Right cardiac atrium (tissue), 5 donors: ENCODE data around the gene MARCHF11. TPM values are rescaled to one million over a fixed set of nuclear protein-coding genes. Genes with fewer than 3 reads are reported as not detected.

ENCODE experiments used
- ATAC-seq, 2 donors: fragments of 200-7000 bp; cut with Tn5 transposase; one replicate each; pipeline versions ENCODE4 v1.8.0 to v1.9.1; 2020; ENCODE audit warnings: moderate library complexity in 2 of 2, mild to moderate bottlenecking in 1 of 2
- DNase-seq, 3 donors: peaks; one replicate each; pipeline ENCODE4 v3.0.0-alpha.2; 2020
- H3K27ac ChIP-seq: one replicate; pipeline ENCODE4 v1.5.1; 2013; ENCODE audit warnings: mild to moderate bottlenecking, low read length, control low read depth, moderate library complexity
- H3K27me3 ChIP-seq: one replicate; pipeline ENCODE4 v1.6.1; 2013; ENCODE audit not compliant: control insufficient read depth, insufficient read depth
- H3K4me1 ChIP-seq: one replicate; pipeline ENCODE4 v1.6.1; 2013; ENCODE audit warnings: low read length; ENCODE audit not compliant: control insufficient read depth, insufficient read depth
- H3K4me3 ChIP-seq: one replicate; pipeline ENCODE4 v1.5.1; 2013; ENCODE audit warnings: low read length, control low read depth
- H3K9me3 ChIP-seq: one replicate; pipeline ENCODE4 v1.6.1; 2013; ENCODE audit warnings: low read length; ENCODE audit not compliant: control insufficient read depth
- WGBS: extraction: QIAGEN DNeasy Blood & Tissue Kit; methylation state at CpG from one replicate; pipeline ENCODE4 v1.1.7; 2013; 5-methylcytosine and 5-hydroxymethylcytosine counted together
- intact Hi-C, 4 donors: fragments of 100-400 bp; cut with DNase I; formaldehyde crosslinking; loops; one replicate each; pipeline versions ENCODE4 v1.11.0 to v1.14.0; 2022 to 2023
- polyA plus RNA-seq: library from polyadenylated mRNA; stranded (reverse); fragments of 200-250 nt; gene quantifications from one replicate; pipeline ENCODE4 v1.2.3, GENCODE V29; 2013
- total RNA-seq, 4 donors: library from RNA; stranded (reverse); fragmentation: NEBNext Ultra II Directional; extraction: Animal tissue kit (Norgen Biotek cat#: 25700); gene quantifications; one replicate each; pipeline ENCODE4 v1.2.1, GENCODE V29; 2021
- donor health status: healthy with polysubstance abuse.
- donor health status: DM: no; HTN: yes; CAD: no.
- donor health status: DM: no; HTN: no; CAD: no.
- donor health status: DM: no; HTN: yes; CAD: no; lungs with severe emphysema.
- donor health status: DM: yes; HTN: yes; CAD: no.

MARCHF11 gene
- total and polyA plus RNA-seq, 5 donors, result 1.3 to 3.2 (median 2.7) TPM

DNA sequence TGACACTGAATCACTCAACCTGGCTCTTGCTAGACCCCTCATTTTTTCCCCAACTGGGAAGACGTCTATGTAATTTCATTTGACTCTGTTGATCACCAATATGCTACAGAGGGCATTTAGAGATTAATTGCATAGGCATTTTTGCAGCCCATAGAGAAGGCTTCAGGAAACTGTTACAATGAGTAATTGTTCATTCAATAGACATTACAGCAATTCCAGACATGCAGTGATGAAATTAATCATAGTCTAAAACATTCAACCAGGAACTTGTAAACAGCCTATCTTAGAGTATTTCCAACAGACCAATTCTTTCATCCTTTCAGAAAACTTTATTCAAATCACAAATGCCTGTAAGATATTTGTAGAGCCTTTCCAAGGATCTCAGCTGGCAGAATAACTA, 122.3 kb downstream of the MARCHF11 start:
- DNase-seq, result no peak
- no peak for ATAC-seq
- intact Hi-C loops, result no loop called here
- H3K27ac ChIP-seq, result no peak overlapping the region
- H3K4me1 ChIP-seq, result no peaks in the 10 kb centered on the region
- H3K27me3 ChIP-seq, result no peaks in the 10 kb centered on the region
- H3K4me3 ChIP-seq, result no peak overlapping the region
- H3K9me3 ChIP-seq, result peaks cover 2% of the 10 kb centered on the region
- WGBS, result 27% methylated on average over 1 of the region's 1 CpG

DNA sequence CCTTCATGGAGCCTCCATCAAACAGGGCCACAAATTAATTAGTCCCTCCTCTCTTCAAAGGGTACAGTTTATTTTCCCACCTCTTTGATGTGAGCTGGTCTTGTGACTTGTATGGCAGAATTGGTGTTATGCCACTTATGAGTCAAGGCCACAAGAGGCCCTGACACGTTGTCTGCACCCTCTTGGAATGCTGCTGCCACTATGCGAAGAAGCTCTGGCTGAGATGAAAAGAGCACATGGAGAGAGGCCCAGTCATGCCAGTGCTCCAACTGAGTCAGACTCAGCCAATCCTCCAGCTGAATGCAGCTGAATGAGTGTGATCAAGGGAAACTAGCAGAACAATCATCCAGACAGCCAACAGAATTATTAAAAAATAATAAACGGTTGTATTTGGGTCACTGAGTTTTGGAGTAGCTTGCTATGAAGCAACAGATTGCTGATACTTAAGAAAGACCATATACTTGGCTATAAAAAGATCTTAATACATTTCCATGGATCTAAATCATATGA, 128.3 kb downstream of the MARCHF11 start:
- 43% methylated on average over 3 of the region's 3 CpGs for WGBS
- ATAC-seq, result peak; percentile 72 to 80
- H3K27ac ChIP-seq, result no peak overlapping the region

GRCh38 chr5:16050414-16050813, 129.2 kb downstream of the MARCHF11 start:
- intact Hi-C loops, result no loop called here
- Histone ChIP-seq H3K4me1 (no peaks in the 10 kb centered on the region), H3K4me3 (no peak overlapping the region), H3K27ac (no peak overlapping the region), H3K27me3 (no peaks in the 10 kb centered on the region), H3K9me3 (peaks cover 2% of the 10 kb centered on the region)
- ATAC-seq (no peak), DNase-seq (no peak)
- WGBS, result 87% methylated on average over 1 of the region's 1 CpG

More for the DNA sequence above, 128.3 kb downstream of the MARCHF11 start:
- H3K27me3 ChIP-seq, result no peaks in the 10 kb centered on the region
- no peaks in the 10 kb centered on the region for H3K4me1 ChIP-seq
- DNase-seq, result no peak
- H3K9me3 ChIP-seq, result peaks cover 2% of the 10 kb centered on the region
- intact Hi-C loops, result no loop called here
- no peak overlapping the region for H3K4me3 ChIP-seq

DNA sequence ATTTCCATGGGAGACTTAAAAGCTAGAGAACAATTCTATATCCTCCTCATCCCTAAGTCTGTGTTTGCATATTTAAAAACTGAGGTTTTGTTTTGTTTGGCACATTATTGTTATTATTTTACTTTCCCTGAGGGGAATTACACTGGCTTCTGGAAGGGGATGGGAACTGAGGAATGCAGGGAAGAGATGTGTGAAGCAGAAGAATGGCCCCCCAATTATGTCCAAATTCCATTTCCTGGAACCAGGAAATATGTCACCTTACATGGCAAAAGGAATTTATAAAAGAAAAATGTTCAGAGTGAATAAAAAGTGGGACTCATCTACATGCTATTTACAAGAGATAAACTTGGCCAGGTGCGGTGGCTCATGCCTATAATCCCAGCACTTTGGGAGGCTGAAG, 129.8 kb downstream of the MARCHF11 start:
- H3K4me3 ChIP-seq, result no peak overlapping the region
- no peak overlapping the region for H3K27ac ChIP-seq
- no peak for DNase-seq
- no peak for ATAC-seq
- no peaks in the 10 kb centered on the region for H3K27me3 ChIP-seq
- 96% methylated on average over 1 of the region's 1 CpG for WGBS
- intact Hi-C loops, result no loop called here
- peaks cover 2% of the 10 kb centered on the region for H3K9me3 ChIP-seq
- H3K4me1 ChIP-seq, result no peaks in the 10 kb centered on the region

GRCh38 chr5:16048132-16048531, 131.5 kb downstream of the MARCHF11 start:
- no peak for DNase-seq
- peak; percentile 73 to 79 for ATAC-seq
- H3K4me1 ChIP-seq, result no peaks in the 10 kb centered on the region
- intact Hi-C loops, result no loop called here
- H3K4me3 ChIP-seq, result no peak overlapping the region
- no peaks in the 10 kb centered on the region for H3K27me3 ChIP-seq
- peaks cover 2% of the 10 kb centered on the region for H3K9me3 ChIP-seq
- no peak overlapping the region for H3K27ac ChIP-seq

- no peak overlapping the region for H3K4me3 ChIP-seq
- no peaks in the 10 kb centered on the region for H3K4me1 ChIP-seq
- H3K27ac ChIP-seq, result no peak overlapping the region
- no peak for DNase-seq
- no peak for ATAC-seq
- intact Hi-C loops, result no loop called here
- WGBS, result 68% methylated on average over 5 of the region's 5 CpGs
- no peaks in the 10 kb centered on the region for H3K27me3 ChIP-seq
- peaks cover 2% of the 10 kb centered on the region for H3K9me3 ChIP-seq
These were observed 136.1 kb downstream of the MARCHF11 start for GRCh38 chr5:16043349-16043965.

DNA sequence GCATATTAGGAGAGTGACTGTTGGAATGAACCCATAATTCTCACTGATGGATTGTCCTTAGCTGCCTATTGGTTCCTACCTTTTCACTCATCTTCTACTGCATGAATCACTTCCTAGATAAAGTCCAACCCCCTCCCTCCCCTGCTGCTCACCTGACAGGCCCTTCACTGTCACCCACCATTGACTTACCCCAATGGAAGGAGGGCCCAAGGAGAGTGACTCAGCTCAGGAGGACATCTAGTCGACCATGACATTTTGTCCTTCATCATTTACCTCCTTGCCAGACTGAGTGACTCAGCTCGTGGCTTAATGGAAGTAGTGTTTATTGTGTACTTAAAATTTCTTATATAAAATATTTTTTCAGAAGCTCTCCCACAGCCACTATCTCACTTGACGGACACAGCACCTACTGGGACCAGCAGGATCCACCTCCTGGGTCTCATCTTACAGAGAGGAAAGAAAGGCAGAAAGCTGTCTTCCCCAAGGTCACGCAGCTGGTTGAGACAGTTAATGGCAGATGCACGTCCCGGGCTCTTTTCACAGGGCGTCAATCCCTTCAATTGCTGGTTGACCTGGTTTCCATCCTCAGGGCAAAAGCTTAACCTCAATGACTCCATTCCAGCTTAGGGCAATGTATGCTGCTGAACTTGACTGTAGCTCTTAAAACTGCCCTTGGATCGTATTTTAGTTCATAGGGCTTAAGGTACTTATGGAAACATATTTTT, 142.3 kb downstream of the MARCHF11 start:
- no peak overlapping the region for H3K4me3 ChIP-seq
- ATAC-seq (no peak), DNase-seq (no peak)
- no peaks in the 10 kb centered on the region for H3K27me3 ChIP-seq
- H3K9me3 ChIP-seq, result peaks cover 4% of the 10 kb centered on the region
- H3K4me1 ChIP-seq, result peaks cover 2% of the 10 kb centered on the region
- H3K27ac ChIP-seq, result no peak overlapping the region
- intact Hi-C loops, result no loop called here
- WGBS, result 85% methylated on average over 8 of the region's 8 CpGs

GRCh38 chr5:16034319-16035001, 145.1 kb downstream of the MARCHF11 start:
- WGBS, result 69% methylated on average over 8 of the region's 8 CpGs
- H3K27ac ChIP-seq, result no peak overlapping the region
- intact Hi-C loops, result no loop called here
- H3K9me3 ChIP-seq, result peaks cover 4% of the 10 kb centered on the region
- H3K4me1 ChIP-seq, result peaks cover 2% of the 10 kb centered on the region
- DNase-seq (no peak), ATAC-seq (no peak)
- H3K27me3 ChIP-seq, result no peaks in the 10 kb centered on the region
- no peak overlapping the region for H3K4me3 ChIP-seq

GRCh38 chr5:16033187-16033925, 146.2 kb downstream of the MARCHF11 start:
- peaks cover 2% of the 10 kb centered on the region for H3K4me1 ChIP-seq
- no peak overlapping the region for H3K4me3 ChIP-seq
- DNase-seq (no peak), ATAC-seq (peak in 1 of 2 donors; percentile 32)
- peaks cover 4% of the 10 kb centered on the region for H3K9me3 ChIP-seq
- 81% methylated on average over 4 of the region's 4 CpGs for whole genome bisulfite sequencing
- intact Hi-C loops, result no loop called here
- no peaks in the 10 kb centered on the region for H3K27me3 ChIP-seq
- H3K27ac ChIP-seq, result no peak overlapping the region

- WGBS, result 71% methylated on average over 3 of the region's 3 CpGs
- H3K4me3 ChIP-seq, result no peak overlapping the region
- no peaks in the 10 kb centered on the region for H3K27me3 ChIP-seq
- no peak for ATAC-seq
- DNase-seq, result no peak
- peaks cover 1% of the 10 kb centered on the region for H3K4me1 ChIP-seq
- H3K9me3 ChIP-seq, result no peaks in the 10 kb centered on the region
- H3K27ac ChIP-seq, result no peak overlapping the region
- intact Hi-C loops, result no loop called here
These were observed 150.9 kb downstream of the MARCHF11 start for GRCh38 chr5:16028708-16029107.

DNA sequence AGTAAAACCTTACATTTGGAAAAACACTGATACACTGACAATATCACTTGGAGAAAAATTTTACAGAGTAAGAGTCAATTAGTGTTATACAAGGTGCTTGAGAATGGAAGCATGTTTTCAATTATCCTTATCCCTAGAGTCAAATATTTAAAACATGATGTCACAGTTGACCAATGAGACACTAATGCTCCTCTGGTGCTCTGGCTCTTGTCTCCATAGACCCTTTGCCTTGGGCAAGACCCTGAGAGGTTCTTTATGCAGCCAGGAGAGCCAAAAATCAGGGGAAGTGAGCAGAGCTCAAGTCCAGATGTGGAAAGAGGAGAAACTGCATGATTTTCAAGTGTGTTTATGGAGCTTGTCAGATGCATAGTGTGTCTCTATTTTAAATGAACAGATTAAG, 153.9 kb downstream of the MARCHF11 start:
- H3K27me3 ChIP-seq, result no peaks in the 10 kb centered on the region
- ATAC-seq (no peak), DNase-seq (no peak)
- no peaks in the 10 kb centered on the region for H3K4me1 ChIP-seq
- no peak overlapping the region for H3K27ac ChIP-seq
- no peak overlapping the region for H3K4me3 ChIP-seq
- no peaks in the 10 kb centered on the region for H3K9me3 ChIP-seq
- intact Hi-C loops, result no loop called here
